SK-N-MC (cell line): ENCODE measurements around the gene MIEF2.

ENCODE experiments used
- DNase-seq: peaks from one replicate; pipeline ENCODE4 v3.0.0-alpha.2; 2011; ENCODE audit warnings: low read depth, low spot score
- H3K27ac ChIP-seq: fragments of 200-600 bp; sonication (generic); 2 replicates; pipeline ENCODE4 v1.5.1; 2016; ENCODE audit warnings: mixed run types
- H3K36me3 ChIP-seq: fragments of 200-600 bp; sonication (generic); 2 replicates; pipeline ENCODE4 v1.6.1; 2017; ENCODE audit warnings: antibody characterized with exemption, low read length, mixed read lengths; ENCODE audit not compliant: insufficient read depth
- H3K4me3 ChIP-seq: fragments of 200-600 bp; sonication (generic); 2 replicates; pipeline ENCODE4 v1.5.1; 2016
- H3K9ac ChIP-seq: fragments of 200-600 bp; sonication (generic); 2 replicates; pipeline ENCODE4 v1.8.0; 2017; ENCODE audit warnings: mixed run types, mixed read lengths; ENCODE audit not compliant: insufficient read length
- H3K9me3 ChIP-seq: fragments of 200-600 bp; sonication (generic); 2 replicates; pipeline ENCODE4 v1.6.1; 2017; ENCODE audit warnings: low read depth, mild to moderate bottlenecking, antibody characterized with exemption, low read length, moderate library complexity, mixed read lengths
- EZH2 ChIP-seq: fragments of 200-600 bp; sonication (generic); IDR thresholded peaks from one replicate; pipeline ENCODE4 v1.6.1; 2017; ENCODE audit warnings: antibody characterized with exemption
- FOXP2 ChIP-seq: optimal IDR thresholded peaks from 2 replicates; pipeline ENCODE3; 2011; ENCODE audit warnings: mild to moderate bottlenecking, moderate library complexity; ENCODE audit not compliant: insufficient read depth; ENCODE audit errors: extremely low read length, control extremely low read depth
- POLR2AphosphoS5 ChIP-seq: IDR thresholded peaks from 2 replicates; pipeline ENCODE4 v1.6.1; 2012; ENCODE audit warnings: mild to moderate bottlenecking, low read depth, low read length, borderline replicate concordance

The MIEF2 gene

GRCh38 chr17:18225642-18226283, 34.7 kb upstream of the MIEF2 start:
- H3K36me3 ChIP-seq: no peaks in the 10 kb centered on the region
- no peak for DNase-seq
- H3K4me3 ChIP-seq: peak overlapping the region; percentile 92
- no peaks in the 10 kb centered on the region for H3K9me3 ChIP-seq
- TF ChIP-seq EZH2 (no peak), POLR2AphosphoS5 (no peak), FOXP2 (no peak)
- H3K9ac ChIP-seq: peak overlapping the region; percentile 79
- H3K27ac ChIP-seq: no peak overlapping the region

- no peak overlapping the region for H3K27ac ChIP-seq
- peak overlapping the region; percentile 79 for H3K9ac ChIP-seq
- H3K9me3 ChIP-seq: no peaks in the 10 kb centered on the region
- H3K4me3 ChIP-seq: peak overlapping the region; percentile 92
- TF ChIP-seq POLR2AphosphoS5: no peak
- TF ChIP-seq EZH2: no peak
- TF ChIP-seq FOXP2: no peak
- no peak for DNase-seq
- no peaks in the 10 kb centered on the region for H3K36me3 ChIP-seq
Observed at GRCh38 chr17:18226284-18226945, 34.0 kb upstream of the MIEF2 start.

GRCh38 chr17:18227635-18228034, 32.8 kb upstream of the MIEF2 start:
- no peaks in the 10 kb centered on the region for H3K36me3 ChIP-seq
- TF ChIP-seq EZH2 (no peak), POLR2AphosphoS5 (no peak), FOXP2 (no peak)
- no peak for DNase-seq
- H3K9me3 ChIP-seq: no peaks in the 10 kb centered on the region
- no peak overlapping the region for H3K9ac ChIP-seq
- no peak overlapping the region for H3K27ac ChIP-seq
- no peak overlapping the region for H3K4me3 ChIP-seq

- DNase-seq: no peak
- Histone ChIP-seq H3K9me3 (no peaks in the 10 kb centered on the region), H3K36me3 (no peaks in the 10 kb centered on the region), H3K9ac (no peak overlapping the region), H3K4me3 (no peak overlapping the region), H3K27ac (no peak overlapping the region)
- no peak for TF ChIP-seq POLR2AphosphoS5
- no peak for TF ChIP-seq EZH2
- no peak for TF ChIP-seq FOXP2
Observed at GRCh38 chr17:18228176-18228682, 32.2 kb upstream of the MIEF2 start.

GRCh38 chr17:18229254-18229653, 31.2 kb upstream of the MIEF2 start:
- Histone ChIP-seq H3K9me3 (no peaks in the 10 kb centered on the region), H3K4me3 (no peak overlapping the region), H3K27ac (no peak overlapping the region), H3K36me3 (no peaks in the 10 kb centered on the region), H3K9ac (no peak overlapping the region)
- DNase-seq: no peak
- TF ChIP-seq FOXP2 (no peak), POLR2AphosphoS5 (no peak), EZH2 (no peak)

GRCh38 chr17:18229771-18230170, 30.7 kb upstream of the MIEF2 start:
- Histone ChIP-seq H3K36me3 (no peaks in the 10 kb centered on the region), H3K9ac (no peak overlapping the region), H3K4me3 (no peak overlapping the region), H3K27ac (no peak overlapping the region), H3K9me3 (no peaks in the 10 kb centered on the region)
- no peak for DNase-seq
- TF ChIP-seq POLR2AphosphoS5 (no peak), EZH2 (no peak), FOXP2 (no peak)

- no peaks in the 10 kb centered on the region for H3K9me3 ChIP-seq
- no peak overlapping the region for H3K9ac ChIP-seq
- DNase-seq: no peak
- no peaks in the 10 kb centered on the region for H3K36me3 ChIP-seq
- TF ChIP-seq FOXP2 (no peak), POLR2AphosphoS5 (no peak), EZH2 (no peak)
- no peak overlapping the region for H3K4me3 ChIP-seq
- no peak overlapping the region for H3K27ac ChIP-seq
Observed at GRCh38 chr17:18230288-18231141, 29.9 kb upstream of the MIEF2 start.

GRCh38 chr17:18231164-18231563, 29.3 kb upstream of the MIEF2 start:
- DNase-seq: no peak
- H3K36me3 ChIP-seq: no peaks in the 10 kb centered on the region
- H3K4me3 ChIP-seq: no peak overlapping the region
- H3K27ac ChIP-seq: no peak overlapping the region
- no peak overlapping the region for H3K9ac ChIP-seq
- no peaks in the 10 kb centered on the region for H3K9me3 ChIP-seq
- TF ChIP-seq POLR2AphosphoS5 (no peak), FOXP2 (no peak), EZH2 (no peak)
